PFSK-1 (cell line): ENCODE measurements around the gene ECE2.

Source experiments
- POLR2AphosphoS5 ChIP-seq: IDR thresholded peaks from 2 replicates; pipeline ENCODE4 v1.6.1; 2012; ENCODE audit warnings: low read depth, mild to moderate bottlenecking, control low read depth, low read length, moderate library complexity
- REST ChIP-seq, 2 experiments: IDR thresholded peaks; 2 replicates each; pipeline versions ENCODE4 v1.6.1 to v1.8.0; 2011 to 2012; ENCODE audit warnings: low read depth in 2 of 2, low read length in 2 of 2, control low read depth in 1 of 2, inconsistent platforms in 1 of 2, mild to moderate bottlenecking in 1 of 2, moderate library complexity in 1 of 2; ENCODE audit not compliant: insufficient read depth in 1 of 2
- SIN3A ChIP-seq: IDR thresholded peaks from 2 replicates; pipeline ENCODE4 v1.6.1; 2012; ENCODE audit warnings: mild to moderate bottlenecking, low read length, moderate library complexity, borderline replicate concordance; ENCODE audit not compliant: insufficient read depth
- TAF1 ChIP-seq: IDR thresholded peaks from 2 replicates; pipeline ENCODE4 v1.6.1; 2012; ENCODE audit warnings: low read length, control low read depth, borderline replicate concordance; ENCODE audit not compliant: insufficient read depth

GRCh38 chr3:184260724-184261269, 15.0 kb upstream of the ECE2 start:
- no peak for TF ChIP-seq TAF1
- TF ChIP-seq REST (IDR thresholded peaks at IDR 0.05; ENCODE audit: insufficient read depth in 1 of 2, low read depth in 2 of 2, low read length in 2 of 2), result no peak
- TF ChIP-seq POLR2AphosphoS5, result no peak
- TF ChIP-seq SIN3A, result no peak
